ENCODE results near the gene KRT81. TPM values are rescaled to one million over a fixed set of nuclear protein-coding genes. Genes with fewer than 3 reads are reported as not detected.

The KRT81 gene
- total and polyA plus RNA-seq, 4 donors: 0.02 to 0.61 (median 0.23) TPM

DNA sequence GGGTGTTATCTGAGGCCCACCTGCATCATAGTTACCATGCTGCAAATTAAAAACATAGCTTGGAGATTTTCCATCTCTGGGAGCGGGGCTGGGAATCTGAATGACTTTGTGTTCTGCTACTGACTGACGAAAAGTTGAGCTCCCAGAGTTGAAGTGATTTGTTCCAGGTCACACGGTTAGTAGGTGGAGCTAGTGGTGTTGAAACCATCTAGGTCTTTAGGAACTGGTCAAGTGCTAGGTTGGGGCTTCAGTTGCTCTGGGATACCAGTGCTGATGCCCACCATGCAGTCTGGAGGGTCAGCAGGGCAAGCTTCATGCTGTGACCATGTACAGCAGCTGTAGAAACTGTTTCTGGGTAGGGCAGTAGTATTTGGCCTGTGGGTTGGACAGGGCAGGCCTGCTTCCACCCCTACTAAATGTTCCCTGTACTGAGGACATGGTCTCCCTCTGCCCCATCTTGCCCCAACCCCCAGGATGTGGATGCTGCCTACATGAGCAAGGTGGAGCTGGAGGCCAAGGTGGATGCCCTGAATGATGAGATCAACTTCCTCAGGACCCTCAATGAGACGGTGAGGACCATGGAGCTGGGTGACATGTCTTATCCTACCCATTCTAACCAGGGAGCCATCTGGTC, 53.0 kb downstream of the KRT81 start:
- Histone ChIP-seq H3K4me1 (ENCODE audit: control insufficient read depth in 5 of 5, insufficient read depth in 5 of 5, low read length in 5 of 5) (peaks cover 0 to 26% (median 0%) of the 10 kb centered on the region in 5 donors), H3K27me3 (ENCODE audit: control insufficient read depth in 3 of 3, insufficient read depth in 3 of 3, low read length in 2 of 3) (peaks cover 0 to 15% (median 6%) of the 10 kb centered on the region in 3 donors), H3K9ac (ENCODE audit: insufficient read depth in 1 of 2, low read length in 2 of 2) (no peak overlapping the region), H3K4me3 (no peak overlapping the region), H3K27ac (ENCODE audit: low read depth in 1 of 2, low read length in 1 of 2) (peak overlapping the region in 1 of 2 donors; percentile 5), H3K9me3 (ENCODE audit: control insufficient read depth in 4 of 4, insufficient read depth in 3 of 4, low read length in 3 of 4) (no peaks in the 10 kb centered on the region), H3K36me3 (ENCODE audit: control insufficient read depth in 4 of 4, insufficient read depth in 4 of 4, low read length in 4 of 4) (peaks cover 0 to 2% (median 0%) of the 10 kb centered on the region in 4 donors)
- no peak for ATAC-seq (ENCODE audit: insufficient read depth, low FRiP score)
- TF ChIP-seq, protein P1, sequence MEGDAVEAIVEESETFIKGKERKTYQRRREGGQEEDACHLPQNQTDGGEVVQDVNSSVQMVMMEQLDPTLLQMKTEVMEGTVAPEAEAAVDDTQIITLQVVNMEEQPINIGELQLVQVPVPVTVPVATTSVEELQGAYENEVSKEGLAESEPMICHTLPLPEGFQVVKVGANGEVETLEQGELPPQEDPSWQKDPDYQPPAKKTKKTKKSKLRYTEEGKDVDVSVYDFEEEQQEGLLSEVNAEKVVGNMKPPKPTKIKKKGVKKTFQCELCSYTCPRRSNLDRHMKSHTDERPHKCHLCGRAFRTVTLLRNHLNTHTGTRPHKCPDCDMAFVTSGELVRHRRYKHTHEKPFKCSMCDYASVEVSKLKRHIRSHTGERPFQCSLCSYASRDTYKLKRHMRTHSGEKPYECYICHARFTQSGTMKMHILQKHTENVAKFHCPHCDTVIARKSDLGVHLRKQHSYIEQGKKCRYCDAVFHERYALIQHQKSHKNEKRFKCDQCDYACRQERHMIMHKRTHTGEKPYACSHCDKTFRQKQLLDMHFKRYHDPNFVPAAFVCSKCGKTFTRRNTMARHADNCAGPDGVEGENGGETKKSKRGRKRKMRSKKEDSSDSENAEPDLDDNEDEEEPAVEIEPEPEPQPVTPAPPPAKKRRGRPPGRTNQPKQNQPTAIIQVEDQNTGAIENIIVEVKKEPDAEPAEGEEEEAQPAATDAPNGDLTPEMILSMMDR (IDR thresholded peaks at IDR 0.05; ENCODE audit: control extremely low read depth, extremely low read depth): no peak
- WGBS, 2 donors: 75 to 77% methylated on average over 4 of the region's 4 CpGs
- no peak for DNase-seq

DNA sequence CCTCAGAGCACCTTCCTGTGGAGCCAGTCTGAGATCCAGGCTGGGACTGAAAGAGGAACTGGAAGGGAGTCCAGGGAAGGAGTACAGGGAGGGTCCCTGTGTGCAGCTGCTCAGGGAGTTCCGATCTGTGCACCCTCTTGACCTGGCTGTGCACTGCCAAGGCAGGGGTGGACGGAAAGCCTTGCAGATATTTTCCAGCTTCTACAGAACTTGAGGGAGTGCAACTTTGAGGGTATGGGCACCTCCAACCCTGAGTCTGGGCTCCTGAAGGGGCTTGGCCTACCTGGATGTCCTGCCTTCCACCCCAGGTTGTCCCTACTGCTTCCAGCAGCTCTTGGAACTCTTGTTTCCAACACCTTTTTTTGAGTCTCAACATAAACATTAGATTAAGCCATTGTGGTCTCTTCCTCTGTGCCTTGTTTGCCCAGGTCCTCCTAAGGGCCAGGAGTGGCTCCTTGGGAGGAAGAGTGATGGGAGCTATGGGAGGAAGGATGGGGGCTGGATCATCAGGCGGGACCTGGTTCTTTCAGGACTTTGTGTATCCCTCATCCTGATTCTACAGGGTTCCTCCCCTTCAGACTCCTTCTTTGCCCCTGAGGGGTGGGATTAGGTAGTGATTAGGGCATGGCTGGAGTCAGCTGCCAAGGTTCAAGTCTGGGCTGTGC, 54.8 kb downstream of the KRT81 start:
- peak overlapping the region in 1 of 2 donors; percentile 54 for H3K27ac ChIP-seq (ENCODE audit: low read depth in 1 of 2, low read length in 1 of 2)
- H3K9me3 ChIP-seq (ENCODE audit: control insufficient read depth in 4 of 4, insufficient read depth in 3 of 4, low read length in 3 of 4): no peaks in the 10 kb centered on the region
- peaks cover 0 to 1% (median 0%) of the 10 kb centered on the region in 4 donors for H3K36me3 ChIP-seq (ENCODE audit: control insufficient read depth in 4 of 4, insufficient read depth in 4 of 4, low read length in 4 of 4)
- H3K9ac ChIP-seq (ENCODE audit: insufficient read depth in 1 of 2, low read length in 2 of 2): no peak overlapping the region
- TF ChIP-seq, protein P1 (IDR thresholded peaks at IDR 0.05; ENCODE audit: control extremely low read depth, extremely low read depth): no peak
- ATAC-seq (ENCODE audit: insufficient read depth, low FRiP score) (no peak), DNase-seq (no peak)
- H3K27me3 ChIP-seq (ENCODE audit: control insufficient read depth in 3 of 3, insufficient read depth in 3 of 3, low read length in 2 of 3): peaks cover 0 to 28% (median 18%) of the 10 kb centered on the region in 3 donors
- peaks cover 0 to 26% (median 7%) of the 10 kb centered on the region in 5 donors for H3K4me1 ChIP-seq (ENCODE audit: control insufficient read depth in 5 of 5, insufficient read depth in 5 of 5, low read length in 5 of 5)
- 79 to 89% methylated on average over 3 of the region's 3 CpGs for WGBS, 2 donors
- H3K4me3 ChIP-seq: no peak overlapping the region

Other genes starting within 250 kb of the KRT81 start
- 10 to 100 TPM; 56.8 to 77.9 TPM for gene NR4A1, start 240.1 kb downstream of the KRT81 start, total RNA-seq
- gene NR4A1, start 240.1 kb downstream of the KRT81 start, polyA plus RNA-seq: 10 to 100 TPM; 45.1 to 67.3 TPM
- 10 to 100 TPM; 22.1 to 37.2 TPM for gene ATG101, start 221.6 kb downstream of the KRT81 start, total RNA-seq
- 10 to 100 TPM; 36.2 to 64.3 TPM for gene ATG101, start 221.6 kb downstream of the KRT81 start, polyA plus RNA-seq
- gene SMIM41, start 211.8 kb downstream of the KRT81 start, total RNA-seq: 1 to 10 TPM; 2.2 to 6.5 TPM
- 1 to 10 TPM; 1.9 to 7.6 TPM for gene SMIM41, start 211.8 kb downstream of the KRT81 start, polyA plus RNA-seq
- gene KRT80, start 99.5 kb downstream of the KRT81 start, total RNA-seq: 10 to 100 TPM in 1 of 2 donors, 1 to 10 TPM in 1; 1.8 to 15.5 TPM
- 1 to 10 TPM; 7.2 to 9.9 TPM for gene KRT80, start 99.5 kb downstream of the KRT81 start, polyA plus RNA-seq
- gene KRT7, start 58.3 kb downstream of the KRT81 start, total RNA-seq: 1,000 to 10,000 TPM in 1 of 2 donors, 10 to 100 TPM in 1; 33.6 to 1,411 TPM
- gene KRT7, start 58.3 kb downstream of the KRT81 start, polyA plus RNA-seq: 1,000 to 10,000 TPM; 1,201 to 1,415 TPM
- 1 to 10 TPM in 1 of 2 donors, not detected in 1; 1.1 TPM for gene KRT86, start 16.9 kb downstream of the KRT81 start, total RNA-seq
- gene KRT86, start 16.9 kb downstream of the KRT81 start, polyA plus RNA-seq: under 1 TPM; 0.11 to 0.31 TPM
- gene KRT83, start 29.9 kb upstream of the KRT81 start, total RNA-seq: not detected
- not detected for gene KRT83, start 29.9 kb upstream of the KRT81 start, polyA plus RNA-seq
- not detected for gene KRT85, start 75.9 kb upstream of the KRT81 start, total RNA-seq
- not detected for gene KRT85, start 75.9 kb upstream of the KRT81 start, polyA plus RNA-seq
- not detected for gene KRT84, start 94.1 kb upstream of the KRT81 start, total RNA-seq
- gene KRT84, start 94.1 kb upstream of the KRT81 start, polyA plus RNA-seq: not detected
- gene KRT82, start 114.8 kb upstream of the KRT81 start, total RNA-seq: not detected
- gene KRT82, start 114.8 kb upstream of the KRT81 start, polyA plus RNA-seq: not detected
- gene KRT75, start 142.8 kb upstream of the KRT81 start, total RNA-seq: not detected
- under 1 TPM in 1 of 2 donors, not detected in 1; 0.01 TPM for gene KRT75, start 142.8 kb upstream of the KRT81 start, polyA plus RNA-seq
- gene KRT6B, start 160.6 kb upstream of the KRT81 start, total RNA-seq: under 1 TPM in 1 of 2 donors, not detected in 1; 0.25 TPM
- gene KRT6B, start 160.6 kb upstream of the KRT81 start, polyA plus RNA-seq: under 1 TPM; 0.06 to 0.63 TPM
- gene KRT6C, start 182.3 kb upstream of the KRT81 start, total RNA-seq: not detected
- gene KRT6C, start 182.3 kb upstream of the KRT81 start, polyA plus RNA-seq: under 1 TPM; 0.08 to 0.10 TPM
- 1 to 10 TPM in 1 of 2 donors, under 1 TPM in 1; 0.65 to 7.9 TPM for gene KRT6A, start 201.7 kb upstream of the KRT81 start, total RNA-seq
- gene KRT6A, start 201.7 kb upstream of the KRT81 start, polyA plus RNA-seq: 10 to 100 TPM in 1 of 2 donors, 1 to 10 TPM in 1; 6.8 to 46.8 TPM
- gene KRT5, start 228.9 kb upstream of the KRT81 start, total RNA-seq: 10 to 100 TPM; 19.0 to 49.4 TPM
- 10 to 100 TPM; 15.8 to 48.5 TPM for gene KRT5, start 228.9 kb upstream of the KRT81 start, polyA plus RNA-seq